ENCODE measurements around the gene ASB4. TPM values are rescaled to one million over a fixed set of nuclear protein-coding genes. Genes with fewer than 3 reads are reported as not detected.

Gene ASB4
- polyA plus RNA-seq, 2 donors, result 0.01 to 0.02 TPM

- Histone ChIP-seq H3K9me3 (ENCODE audit: control insufficient read depth in 2 of 2, insufficient read depth in 1 of 2, low read depth in 1 of 2, low read length in 1 of 2) (no peaks in the 10 kb centered on the region), H3K4me1 (ENCODE audit: control insufficient read depth in 2 of 2, insufficient read depth in 2 of 2, low read length in 1 of 2) (no peaks in the 10 kb centered on the region), H3K27me3 (ENCODE audit: control insufficient read depth in 1 of 2, insufficient read depth in 2 of 2, low read length in 2 of 2) (no peaks in the 10 kb centered on the region), H3K36me3 (ENCODE audit: control insufficient read depth in 2 of 2, insufficient read depth in 2 of 2, low read length in 1 of 2) (no peaks in the 10 kb centered on the region), H3K27ac (ENCODE audit: low read depth in 2 of 2, low read length in 1 of 2) (no peak overlapping the region), H3K4me3 (ENCODE audit: low read depth in 1 of 2, low read length in 2 of 2) (no peak overlapping the region)
- WGBS, 2 donors, result 72 to 78% methylated on average over 2 of the region's 2 CpGs
Observed at GRCh38 chr7:95520136-95520535, 34.4 kb downstream of the ASB4 start.

- WGBS, 2 donors, result 53 to 54% methylated on average over 3 of the region's 3 CpGs
- no peak overlapping the region for H3K27ac ChIP-seq (ENCODE audit: low read depth in 2 of 2, low read length in 1 of 2)
- no peaks in the 10 kb centered on the region for H3K4me1 ChIP-seq (ENCODE audit: control insufficient read depth in 2 of 2, insufficient read depth in 2 of 2, low read length in 1 of 2)
Observed at GRCh38 chr7:95525503-95525902, 39.8 kb downstream of the ASB4 start.

GRCh38 chr7:95526128-95526738, 40.5 kb downstream of the ASB4 start:
- H3K4me3 ChIP-seq (ENCODE audit: low read depth in 1 of 2, low read length in 2 of 2), result no peak overlapping the region
- no peaks in the 10 kb centered on the region for H3K4me1 ChIP-seq (ENCODE audit: control insufficient read depth in 2 of 2, insufficient read depth in 2 of 2, low read length in 1 of 2)
- H3K27me3 ChIP-seq (ENCODE audit: control insufficient read depth in 1 of 2, insufficient read depth in 2 of 2, low read length in 2 of 2), result no peaks in the 10 kb centered on the region
- H3K27ac ChIP-seq (ENCODE audit: low read depth in 2 of 2, low read length in 1 of 2), result no peak overlapping the region
- 61 to 70% methylated on average over 7 of the region's 7 CpGs for WGBS, 2 donors
- H3K9me3 ChIP-seq (ENCODE audit: control insufficient read depth in 2 of 2, insufficient read depth in 1 of 2, low read depth in 1 of 2, low read length in 1 of 2), result no peaks in the 10 kb centered on the region
- no peaks in the 10 kb centered on the region for H3K36me3 ChIP-seq (ENCODE audit: control insufficient read depth in 2 of 2, insufficient read depth in 2 of 2, low read length in 1 of 2)

More at GRCh38 chr7:95525503-95525902, 39.8 kb downstream of the ASB4 start:
- Histone ChIP-seq H3K27me3 (ENCODE audit: control insufficient read depth in 1 of 2, insufficient read depth in 2 of 2, low read length in 2 of 2) (no peaks in the 10 kb centered on the region), H3K36me3 (ENCODE audit: control insufficient read depth in 2 of 2, insufficient read depth in 2 of 2, low read length in 1 of 2) (no peaks in the 10 kb centered on the region), H3K9me3 (ENCODE audit: control insufficient read depth in 2 of 2, insufficient read depth in 1 of 2, low read depth in 1 of 2, low read length in 1 of 2) (no peaks in the 10 kb centered on the region), H3K4me3 (ENCODE audit: low read depth in 1 of 2, low read length in 2 of 2) (no peak overlapping the region)

- Histone ChIP-seq H3K9me3 (ENCODE audit: control insufficient read depth in 2 of 2, insufficient read depth in 1 of 2, low read depth in 1 of 2, low read length in 1 of 2) (no peaks in the 10 kb centered on the region), H3K27ac (ENCODE audit: low read depth in 2 of 2, low read length in 1 of 2) (no peak overlapping the region), H3K4me3 (ENCODE audit: low read depth in 1 of 2, low read length in 2 of 2) (no peak overlapping the region), H3K36me3 (ENCODE audit: control insufficient read depth in 2 of 2, insufficient read depth in 2 of 2, low read length in 1 of 2) (no peaks in the 10 kb centered on the region), H3K27me3 (ENCODE audit: control insufficient read depth in 1 of 2, insufficient read depth in 2 of 2, low read length in 2 of 2) (no peaks in the 10 kb centered on the region), H3K4me1 (ENCODE audit: control insufficient read depth in 2 of 2, insufficient read depth in 2 of 2, low read length in 1 of 2) (no peaks in the 10 kb centered on the region)
- 19 to 24% methylated on average over 5 of the region's 5 CpGs for WGBS, 2 donors
Observed at GRCh38 chr7:95527033-95527775, 41.5 kb downstream of the ASB4 start.

GRCh38 chr7:95527776-95528250, 42.1 kb downstream of the ASB4 start:
- no peak overlapping the region for H3K27ac ChIP-seq (ENCODE audit: low read depth in 2 of 2, low read length in 1 of 2)
- no peaks in the 10 kb centered on the region for H3K4me1 ChIP-seq (ENCODE audit: control insufficient read depth in 2 of 2, insufficient read depth in 2 of 2, low read length in 1 of 2)
- no peaks in the 10 kb centered on the region for H3K27me3 ChIP-seq (ENCODE audit: control insufficient read depth in 1 of 2, insufficient read depth in 2 of 2, low read length in 2 of 2)
- no peaks in the 10 kb centered on the region for H3K9me3 ChIP-seq (ENCODE audit: control insufficient read depth in 2 of 2, insufficient read depth in 1 of 2, low read depth in 1 of 2, low read length in 1 of 2)
- no peaks in the 10 kb centered on the region for H3K36me3 ChIP-seq (ENCODE audit: control insufficient read depth in 2 of 2, insufficient read depth in 2 of 2, low read length in 1 of 2)
- 86 to 92% methylated on average over 23 of the region's 23 CpGs for WGBS, 2 donors
- no peak overlapping the region for H3K4me3 ChIP-seq (ENCODE audit: low read depth in 1 of 2, low read length in 2 of 2)

- Histone ChIP-seq H3K27ac (ENCODE audit: low read depth in 2 of 2, low read length in 1 of 2) (no peak overlapping the region), H3K27me3 (ENCODE audit: control insufficient read depth in 1 of 2, insufficient read depth in 2 of 2, low read length in 2 of 2) (no peaks in the 10 kb centered on the region), H3K4me1 (ENCODE audit: control insufficient read depth in 2 of 2, insufficient read depth in 2 of 2, low read length in 1 of 2) (no peaks in the 10 kb centered on the region), H3K36me3 (ENCODE audit: control insufficient read depth in 2 of 2, insufficient read depth in 2 of 2, low read length in 1 of 2) (no peaks in the 10 kb centered on the region), H3K9me3 (ENCODE audit: control insufficient read depth in 2 of 2, insufficient read depth in 1 of 2, low read depth in 1 of 2, low read length in 1 of 2) (no peaks in the 10 kb centered on the region), H3K4me3 (ENCODE audit: low read depth in 1 of 2, low read length in 2 of 2) (no peak overlapping the region)
- WGBS, 2 donors, result 49% methylated on average over 1 of the region's 1 CpG
Observed at GRCh38 chr7:95529701-95530100, 44.0 kb downstream of the ASB4 start.

GRCh38 chr7:95530881-95531280, 45.1 kb downstream of the ASB4 start:
- 88 to 90% methylated on average over 1 of the region's 1 CpG for WGBS, 2 donors
- H3K4me3 ChIP-seq (ENCODE audit: low read depth in 1 of 2, low read length in 2 of 2), result no peak overlapping the region
- no peaks in the 10 kb centered on the region for H3K9me3 ChIP-seq (ENCODE audit: control insufficient read depth in 2 of 2, insufficient read depth in 1 of 2, low read depth in 1 of 2, low read length in 1 of 2)
- H3K36me3 ChIP-seq (ENCODE audit: control insufficient read depth in 2 of 2, insufficient read depth in 2 of 2, low read length in 1 of 2), result no peaks in the 10 kb centered on the region
- H3K27ac ChIP-seq (ENCODE audit: low read depth in 2 of 2, low read length in 1 of 2), result no peak overlapping the region
- H3K4me1 ChIP-seq (ENCODE audit: control insufficient read depth in 2 of 2, insufficient read depth in 2 of 2, low read length in 1 of 2), result no peaks in the 10 kb centered on the region
- H3K27me3 ChIP-seq (ENCODE audit: control insufficient read depth in 1 of 2, insufficient read depth in 2 of 2, low read length in 2 of 2), result no peaks in the 10 kb centered on the region

GRCh38 chr7:95531605-95532219, 46.0 kb downstream of the ASB4 start:
- WGBS, 2 donors, result 41 to 61% methylated on average over 3 of the region's 3 CpGs
- no peak overlapping the region for H3K27ac ChIP-seq (ENCODE audit: low read depth in 2 of 2, low read length in 1 of 2)
- no peaks in the 10 kb centered on the region for H3K9me3 ChIP-seq (ENCODE audit: control insufficient read depth in 2 of 2, insufficient read depth in 1 of 2, low read depth in 1 of 2, low read length in 1 of 2)
- H3K27me3 ChIP-seq (ENCODE audit: control insufficient read depth in 1 of 2, insufficient read depth in 2 of 2, low read length in 2 of 2), result no peaks in the 10 kb centered on the region
- no peaks in the 10 kb centered on the region for H3K36me3 ChIP-seq (ENCODE audit: control insufficient read depth in 2 of 2, insufficient read depth in 2 of 2, low read length in 1 of 2)
- no peaks in the 10 kb centered on the region for H3K4me1 ChIP-seq (ENCODE audit: control insufficient read depth in 2 of 2, insufficient read depth in 2 of 2, low read length in 1 of 2)
- H3K4me3 ChIP-seq (ENCODE audit: low read depth in 1 of 2, low read length in 2 of 2), result no peak overlapping the region

- 71 to 79% methylated on average over 2 of the region's 2 CpGs for WGBS, 2 donors
- Histone ChIP-seq H3K4me1 (ENCODE audit: control insufficient read depth in 2 of 2, insufficient read depth in 2 of 2, low read length in 1 of 2) (no peaks in the 10 kb centered on the region), H3K27ac (ENCODE audit: low read depth in 2 of 2, low read length in 1 of 2) (no peak overlapping the region), H3K36me3 (ENCODE audit: control insufficient read depth in 2 of 2, insufficient read depth in 2 of 2, low read length in 1 of 2) (no peaks in the 10 kb centered on the region), H3K27me3 (ENCODE audit: control insufficient read depth in 1 of 2, insufficient read depth in 2 of 2, low read length in 2 of 2) (no peaks in the 10 kb centered on the region), H3K9me3 (ENCODE audit: control insufficient read depth in 2 of 2, insufficient read depth in 1 of 2, low read depth in 1 of 2, low read length in 1 of 2) (no peaks in the 10 kb centered on the region), H3K4me3 (ENCODE audit: low read depth in 1 of 2, low read length in 2 of 2) (no peak overlapping the region)
Observed at GRCh38 chr7:95534796-95535195, 49.1 kb downstream of the ASB4 start.

Measured in esophagus (tissue), 2 donors.